GM12878 (cell line): ENCODE data around the gene PCDHB16. TPM values are rescaled to one million over a fixed set of nuclear protein-coding genes. Genes with fewer than 3 reads are reported as not detected.
"Not testable (repeated sequence)": the region's sequence is repeated elsewhere in the genome, so short reads cannot be mapped to it uniquely, and the experiment has no call there.

Experiments used
- ATAC-seq: fragments of 200-7000 bp; cut with Tn5 transposase; 3 replicates; pipeline ENCODE4 v1.9.1; 2020; ENCODE audit warnings: mild to moderate bottlenecking, moderate library complexity
- BruUV-seq: library from RNA; stranded (reverse); fragments of 400-500 nt; replicated peaks from 2 replicates; lab custom pipeline; 2021; lab: Mats Ljungman, UMichigan
- CTCF ChIA-PET: fragments of 300-600 bp; sonication (Branson Sonifier 250); formaldehyde crosslinking; extraction: SDS; loops from one replicate; lab custom pipeline; 2021; ENCODE audit warnings: inconsistent platforms; lab: Yijun Ruan, JAX
- POLR2A ChIA-PET: fragments of 350-600 bp; formaldehyde crosslinking; extraction: SDS; loops from one replicate; lab custom pipeline; 2021; ENCODE audit warnings: inconsistent platforms; lab: Charles Lee
- RAD21 ChIA-PET: fragments of 300-600 bp; sonication (Branson Sonifier 250); formaldehyde crosslinking; loops from one replicate; lab custom pipeline; 2023; ENCODE audit warnings: antibody characterized with exemption; ENCODE audit not compliant: unreplicated experiment; lab: Charles Lee
- SMC1A ChIA-PET: fragments of 300-600 bp; sonication (Branson Sonifier 250); formaldehyde crosslinking; loops from one replicate; lab custom pipeline; 2023; ENCODE audit not compliant: unreplicated experiment, uncharacterized antibody; lab: Charles Lee
- DNase-seq: peaks from one replicate; pipeline ENCODE4 v3.0.0-alpha.2; 2011; ENCODE audit warnings: low read depth, low spot score
- FAIRE-seq: peaks from 3 replicates; lab custom pipeline; 2011; peaks lifted over from hg19 to GRCh38; lab: Jason Lieb, UNC
- H2AFZ ChIP-seq: 2 replicates; pipeline ENCODE4 v1.6.0; 2011; ENCODE audit warnings: low read depth, low read length, control low read depth; ENCODE audit not compliant: control insufficient read depth
- H3K27ac ChIP-seq: 2 replicates; pipeline ENCODE4 v1.5.1; 2011; ENCODE audit warnings: control low read depth; ENCODE audit not compliant: control insufficient read depth, insufficient read depth
- H3K27me3 ChIP-seq, 2 experiments: replicated peaks in 1 of 2; 2 replicates each; pipeline versions ENCODE4 v1.6.0 to v1.6.1; 2011; ENCODE audit warnings: low read length in 1 of 2; ENCODE audit not compliant: control insufficient read depth in 2 of 2, insufficient read depth in 2 of 2
- H3K36me3 ChIP-seq, 2 experiments: 2 replicates each; pipeline ENCODE4 v1.5.1; 2011; ENCODE audit warnings: low read length in 1 of 2; ENCODE audit not compliant: control insufficient read depth in 2 of 2, insufficient read depth in 2 of 2
- H3K4me1 ChIP-seq: 2 replicates; pipeline ENCODE4 v1.6.1; 2011; ENCODE audit warnings: mild to moderate bottlenecking, low read length, moderate library complexity, mixed read lengths; ENCODE audit not compliant: control insufficient read depth, insufficient read depth
- H3K4me2 ChIP-seq: 2 replicates; pipeline ENCODE4 v1.6.0; 2011; ENCODE audit warnings: control low read depth; ENCODE audit not compliant: control insufficient read depth, insufficient read depth
- H3K4me3 ChIP-seq: fragments of 200-600 bp; sonication (generic); 2 replicates; pipeline ENCODE4 v1.5.1; 2016
- H3K79me2 ChIP-seq: 2 replicates; pipeline ENCODE4 v1.6.0; 2011; ENCODE audit warnings: low read length; ENCODE audit not compliant: control insufficient read depth, insufficient read depth
- H3K9ac ChIP-seq: 2 replicates; pipeline ENCODE4 v1.8.0; 2011; ENCODE audit warnings: low read length, control low read depth, mixed read lengths; ENCODE audit not compliant: control insufficient read depth, insufficient read depth
- H3K9me3 ChIP-seq: replicated peaks from 3 replicates; pipeline ENCODE4 v1.5.1; 2011; ENCODE audit warnings: mild to moderate bottlenecking, low read length; ENCODE audit not compliant: control insufficient read depth, insufficient read depth
- H4K20me1 ChIP-seq: 2 replicates; pipeline ENCODE4 v1.6.0; 2011; ENCODE audit not compliant: control insufficient read depth, insufficient read depth
- NFIC ChIP-seq: IDR thresholded peaks from 2 replicates; pipeline ENCODE4 v1.6.1; 2012; ENCODE audit warnings: low read depth, mild to moderate bottlenecking, inconsistent platforms, low read length, moderate library complexity
- STAT1 ChIP-seq: fragments of 450-650 bp; conservative IDR thresholded peaks from 2 replicates; pipeline ENCODE4 v1.6.1; 2014; ENCODE audit warnings: antibody characterized with exemption, mild to moderate bottlenecking
- WGBS: methylation state at CpG from one replicate; pipeline ENCODE4 v1.1.6; 2016; ENCODE audit warnings: low lambda C conversion rate; ENCODE audit not compliant: insufficient replicate concordance, insufficient coverage; ENCODE audit errors: missing lambda C conversion rate; 5-methylcytosine and 5-hydroxymethylcytosine counted together
- in situ Hi-C: fragments of 300-500 bp; cut with MboI; formaldehyde crosslinking; loops from 9 replicates; pipeline ENCODE4 v1.14.3; 2018; ENCODE audit warnings: mixed read lengths
- intact Hi-C: fragments of 100-400 bp; cut with micrococcal nuclease; formaldehyde crosslinking; loops from one replicate; pipeline ENCODE4 v1.14.2; 2022; ENCODE audit not compliant: unreplicated experiment
- polyA plus RNA-seq, 11 experiments: library from polyadenylated mRNA; depleted of rRNA in 4 of 11; unstranded in 6 of 11; stranded (reverse) in 5 of 11; fragments of >200 nt; fragmentation: Nextera tagmentation in 4 of 11; fragmentation: Illumina TruSeq in 1 of 11; extraction: Ambion mirVana in 4 of 11; extraction: Trizol in 1 of 11; gene quantifications; 1 replicate in 1 of 11; 2 replicates in 10 of 11; pipeline versions ENCODE4 v1.2.1 to v1.2.3, GENCODE V29; 2011 to 2016; ENCODE audit warnings: inconsistent platforms in 2 of 11, missing spikeins in 2 of 11, low read depth in 1 of 11
- total RNA-seq, 4 experiments: library from RNA; depleted of rRNA in 3 of 4; stranded (reverse); fragments of >200 nt in 3 of 4; fragmentation: Illumina TruSeq in 1 of 4; extraction: Trizol in 1 of 4; gene quantifications; 2 replicates each; pipeline versions ENCODE4 v1.2.1 to v1.2.3, GENCODE V29; 2013 to 2021
- TF ChIP-seq, protein P1 (sequence below): fragments of 450-650 bp; IDR thresholded peaks from 2 replicates; pipeline ENCODE4 v1.6.1; 2017; ENCODE audit warnings: mild to moderate bottlenecking, low read depth, inconsistent platforms; ENCODE audit not compliant: poor library complexity, severe bottlenecking

Gene PCDHB16
- total and polyA plus RNA-seq, 10 of the 15 experiments (the other 5 are each of a cell fraction or from before 2014, with no cell fraction given), result 0.01 TPM; not detected in 9

DNA sequence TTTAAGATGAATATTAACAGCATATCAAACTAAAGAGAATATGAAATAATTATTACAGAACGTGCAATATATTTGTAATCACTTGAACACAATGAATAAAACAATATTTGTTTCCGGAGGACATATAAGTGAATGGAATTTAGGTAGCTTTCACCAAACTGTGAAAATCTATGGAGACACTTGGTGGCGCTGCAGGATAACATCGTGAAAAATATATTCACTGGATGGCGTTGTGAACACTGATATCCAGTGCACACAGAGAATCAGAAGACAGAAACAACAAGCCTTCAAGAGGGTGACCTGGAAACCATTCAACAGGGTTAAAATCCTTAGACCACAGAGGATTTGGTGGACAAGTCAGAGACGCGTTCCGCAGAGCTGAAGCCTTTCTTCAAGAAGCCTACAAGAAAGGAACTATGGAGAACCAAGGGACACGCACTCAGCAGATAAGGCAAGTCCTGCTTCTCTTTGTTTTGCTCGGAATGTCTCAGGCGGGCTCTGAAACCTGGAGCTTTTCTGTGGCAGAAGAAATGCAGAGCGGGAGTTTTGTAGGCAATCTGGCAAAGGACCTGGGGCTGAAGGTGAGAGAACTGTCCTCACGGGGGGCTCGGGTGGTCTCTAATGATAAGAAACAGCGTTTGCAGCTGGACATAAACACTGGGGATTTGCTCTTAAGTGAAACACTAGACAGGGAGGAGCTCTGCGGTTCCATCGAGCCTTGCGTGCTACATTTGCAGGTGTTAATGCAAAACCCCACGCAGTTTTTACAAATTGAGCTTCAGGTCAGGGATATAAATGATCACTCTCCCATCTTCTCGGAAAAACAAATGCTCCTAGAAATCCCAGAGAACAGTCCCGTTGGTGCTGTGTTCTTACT, 17.4 kb downstream of the PCDHB16 start, which contains the start of gene PCDHB11 (continued):
- TF ChIP-seq, protein P1, sequence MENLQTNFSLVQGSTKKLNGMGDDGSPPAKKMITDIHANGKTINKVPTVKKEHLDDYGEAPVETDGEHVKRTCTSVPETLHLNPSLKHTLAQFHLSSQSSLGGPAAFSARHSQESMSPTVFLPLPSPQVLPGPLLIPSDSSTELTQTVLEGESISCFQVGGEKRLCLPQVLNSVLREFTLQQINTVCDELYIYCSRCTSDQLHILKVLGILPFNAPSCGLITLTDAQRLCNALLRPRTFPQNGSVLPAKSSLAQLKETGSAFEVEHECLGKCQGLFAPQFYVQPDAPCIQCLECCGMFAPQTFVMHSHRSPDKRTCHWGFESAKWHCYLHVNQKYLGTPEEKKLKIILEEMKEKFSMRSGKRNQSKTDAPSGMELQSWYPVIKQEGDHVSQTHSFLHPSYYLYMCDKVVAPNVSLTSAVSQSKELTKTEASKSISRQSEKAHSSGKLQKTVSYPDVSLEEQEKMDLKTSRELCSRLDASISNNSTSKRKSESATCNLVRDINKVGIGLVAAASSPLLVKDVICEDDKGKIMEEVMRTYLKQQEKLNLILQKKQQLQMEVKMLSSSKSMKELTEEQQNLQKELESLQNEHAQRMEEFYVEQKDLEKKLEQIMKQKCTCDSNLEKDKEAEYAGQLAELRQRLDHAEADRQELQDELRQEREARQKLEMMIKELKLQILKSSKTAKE, result no peak
- TF ChIP-seq STAT1, result no peak
- no peak for TF ChIP-seq NFIC
- TF ChIP-seq, all 136 proteins: peak for 0

DNA sequence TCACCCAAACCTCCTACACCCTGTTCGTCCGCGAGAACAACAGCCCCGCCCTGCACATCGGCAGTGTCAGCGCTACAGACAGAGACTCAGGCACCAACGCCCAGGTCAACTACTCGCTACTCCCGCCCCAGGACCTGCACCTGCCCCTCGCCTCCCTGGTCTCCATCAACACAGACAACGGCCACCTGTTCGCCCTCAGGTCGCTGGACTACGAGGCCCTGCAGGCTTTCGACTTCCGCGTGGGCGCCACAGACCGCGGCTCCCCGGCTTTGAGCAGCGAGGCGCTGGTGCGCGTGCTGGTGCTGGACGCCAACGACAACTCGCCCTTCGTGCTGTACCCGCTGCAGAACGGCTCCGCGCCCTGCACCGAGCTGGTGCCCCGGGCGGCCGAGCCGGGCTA, 18.9 kb downstream of the PCDHB16 start:
- FAIRE-seq, SMC1A ChIA-PET, H3K9me3 ChIP-seq, H4K20me1 ChIP-seq, ATAC-seq, H3K9ac ChIP-seq, H3K4me2 ChIP-seq, POLR2A ChIA-PET, H3K4me3 ChIP-seq, DNase-seq, intact Hi-C loops, H3K36me3 ChIP-seq, H3K27ac ChIP-seq, CTCF ChIA-PET, H3K79me2 ChIP-seq, H3K4me1 ChIP-seq, H2AFZ ChIP-seq, H3K27me3 ChIP-seq, BruUV-seq, RAD21 ChIA-PET: not testable (repeated sequence)
- in situ Hi-C loops, result loop anchor here (25.0 kb wide), 1 partner anchor 361 kb away; no protein-coding TSS in a partner anchor
- 82% methylated on average over 26 of the region's 38 CpGs for WGBS

DNA sequence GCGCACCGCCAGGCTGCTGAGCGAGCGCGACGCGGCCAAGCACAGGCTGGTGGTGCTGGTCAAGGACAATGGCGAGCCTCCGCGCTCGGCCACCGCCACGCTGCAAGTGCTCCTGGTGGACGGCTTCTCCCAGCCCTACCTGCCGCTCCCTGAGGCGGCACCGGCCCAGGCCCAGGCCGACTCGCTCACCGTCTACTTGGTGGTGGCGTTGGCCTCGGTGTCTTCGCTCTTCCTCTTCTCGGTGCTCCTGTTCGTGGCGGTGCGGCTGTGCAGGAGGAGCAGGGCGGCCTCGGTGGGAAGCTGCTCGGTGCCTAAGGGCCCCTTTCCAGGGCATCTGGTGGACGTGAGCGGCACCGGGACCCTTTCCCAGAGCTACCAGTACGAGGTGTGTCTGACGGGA, 19.5 kb downstream of the PCDHB16 start:
- H4K20me1 ChIP-seq, H3K9me3 ChIP-seq, RAD21 ChIA-PET, H3K79me2 ChIP-seq, FAIRE-seq, POLR2A ChIA-PET, BruUV-seq, H3K27ac ChIP-seq, CTCF ChIA-PET, DNase-seq, intact Hi-C loops, H3K4me3 ChIP-seq, H3K4me1 ChIP-seq, H3K27me3 ChIP-seq, H3K9ac ChIP-seq, H3K4me2 ChIP-seq, H2AFZ ChIP-seq, H3K36me3 ChIP-seq, ATAC-seq: not testable (repeated sequence)
- SMC1A ChIA-PET, result interaction anchor here (0.6 kb wide), 1 partner anchor 787 kb away, joined by 3 read pairs; no protein-coding TSS in a partner anchor
- in situ Hi-C loops, result loop anchor here (25.0 kb wide), 1 partner anchor 361 kb away; no protein-coding TSS in a partner anchor
- WGBS, result 71% methylated on average over 22 of the region's 35 CpGs
